ENCODE measurements around the gene RPS6KA5.

RPS6KA5 gene

GRCh38 chr14:90900476-90901083 is 159.9 kb downstream of the RPS6KA5 start:
- no peak for ATAC-seq
- no peak for TF ChIP-seq CSDC2 (CRISPR knock-in tag; IDR thresholded peaks at IDR 0.05)
- no peak for TF ChIP-seq ZFP3 (CRISPR knock-in tag; IDR thresholded peaks at IDR 0.05)
- no peak for TF ChIP-seq ZC3H10 (CRISPR knock-in tag; IDR thresholded peaks at IDR 0.05)
- no peak for TF ChIP-seq ZNF70 (CRISPR knock-in tag; IDR thresholded peaks at IDR 0.05)
- no peak for TF ChIP-seq CREB5 (CRISPR knock-in tag; IDR thresholded peaks at IDR 0.05; ENCODE audit: low read depth)
- TF ChIP-seq ISL1 (CRISPR knock-in tag; IDR thresholded peaks at IDR 0.05): no peak
- TF ChIP-seq PATZ1 (CRISPR knock-in tag; IDR thresholded peaks at IDR 0.05; ENCODE audit: borderline replicate concordance): no peak
- no peak for TF ChIP-seq ZNF565 (CRISPR knock-in tag; conservative IDR thresholded peaks at IDR 0.05; ENCODE audit: low read depth)
- no peak for TF ChIP-seq TOX (CRISPR knock-in tag; IDR thresholded peaks at IDR 0.05; ENCODE audit: borderline replicate concordance)

- ATAC-seq: no peak
- TF ChIP-seq TCF4 (CRISPR knock-in tag; IDR thresholded peaks at IDR 0.05; ENCODE audit: borderline replicate concordance) (no peak), CSRNP3 (CRISPR knock-in tag; IDR thresholded peaks at IDR 0.05) (no peak), ZC3H10 (CRISPR knock-in tag; IDR thresholded peaks at IDR 0.05) (no peak), ZNF8 (CRISPR knock-in tag; IDR thresholded peaks at IDR 0.05) (no peak), BACH2 (CRISPR knock-in tag; IDR thresholded peaks at IDR 0.05; ENCODE audit: borderline replicate concordance) (no peak), TOX (CRISPR knock-in tag; IDR thresholded peaks at IDR 0.05; ENCODE audit: borderline replicate concordance) (no peak), ARNTL (CRISPR knock-in tag; IDR thresholded peaks at IDR 0.05; ENCODE audit: borderline replicate concordance, low read depth) (no peak)
Measured at GRCh38 chr14:90897022-90897421, 163.4 kb downstream of the RPS6KA5 start.

- ATAC-seq: no peak
- TF ChIP-seq ZFP30 (CRISPR knock-in tag; IDR thresholded peaks at IDR 0.05): no peak
- TF ChIP-seq ZNF565 (CRISPR knock-in tag; conservative IDR thresholded peaks at IDR 0.05; ENCODE audit: low read depth): no peak
- no peak for TF ChIP-seq ZNF70 (CRISPR knock-in tag; IDR thresholded peaks at IDR 0.05)
- no peak for TF ChIP-seq GLIS3 (CRISPR knock-in tag; IDR thresholded peaks at IDR 0.05)
- no peak for TF ChIP-seq ZNF8 (CRISPR knock-in tag; IDR thresholded peaks at IDR 0.05)
- TF ChIP-seq TSHZ2 (CRISPR knock-in tag; IDR thresholded peaks at IDR 0.05): no peak
- no peak for TF ChIP-seq PATZ1 (CRISPR knock-in tag; IDR thresholded peaks at IDR 0.05; ENCODE audit: borderline replicate concordance)
- no peak for TF ChIP-seq OSR1 (CRISPR knock-in tag; IDR thresholded peaks at IDR 0.05)
- no peak for TF ChIP-seq POU6F1 (CRISPR knock-in tag; IDR thresholded peaks at IDR 0.05; ENCODE audit: borderline replicate concordance, low read depth)
- no peak for TF ChIP-seq TCF4 (CRISPR knock-in tag; IDR thresholded peaks at IDR 0.05; ENCODE audit: borderline replicate concordance)
- no peak for TF ChIP-seq CSDC2 (CRISPR knock-in tag; IDR thresholded peaks at IDR 0.05)
- TF ChIP-seq BACH2 (CRISPR knock-in tag; IDR thresholded peaks at IDR 0.05; ENCODE audit: borderline replicate concordance): no peak
- no peak for TF ChIP-seq CREB5 (CRISPR knock-in tag; IDR thresholded peaks at IDR 0.05; ENCODE audit: low read depth)
- no peak for TF ChIP-seq ISL1 (CRISPR knock-in tag; IDR thresholded peaks at IDR 0.05)
- TF ChIP-seq CSRNP3 (CRISPR knock-in tag; IDR thresholded peaks at IDR 0.05): no peak
Measured at GRCh38 chr14:90894241-90894640, 166.2 kb downstream of the RPS6KA5 start.
